Measurements from ENCODE around the gene PMP22.
A peak's percentile ranks its signal among the peaks of the same experiment; 100 is the strongest.
"Not testable (repeated sequence)": the region's sequence is repeated elsewhere in the genome, so short reads cannot be mapped to it uniquely, and the experiment has no call there.

The PMP22 gene

DNA sequence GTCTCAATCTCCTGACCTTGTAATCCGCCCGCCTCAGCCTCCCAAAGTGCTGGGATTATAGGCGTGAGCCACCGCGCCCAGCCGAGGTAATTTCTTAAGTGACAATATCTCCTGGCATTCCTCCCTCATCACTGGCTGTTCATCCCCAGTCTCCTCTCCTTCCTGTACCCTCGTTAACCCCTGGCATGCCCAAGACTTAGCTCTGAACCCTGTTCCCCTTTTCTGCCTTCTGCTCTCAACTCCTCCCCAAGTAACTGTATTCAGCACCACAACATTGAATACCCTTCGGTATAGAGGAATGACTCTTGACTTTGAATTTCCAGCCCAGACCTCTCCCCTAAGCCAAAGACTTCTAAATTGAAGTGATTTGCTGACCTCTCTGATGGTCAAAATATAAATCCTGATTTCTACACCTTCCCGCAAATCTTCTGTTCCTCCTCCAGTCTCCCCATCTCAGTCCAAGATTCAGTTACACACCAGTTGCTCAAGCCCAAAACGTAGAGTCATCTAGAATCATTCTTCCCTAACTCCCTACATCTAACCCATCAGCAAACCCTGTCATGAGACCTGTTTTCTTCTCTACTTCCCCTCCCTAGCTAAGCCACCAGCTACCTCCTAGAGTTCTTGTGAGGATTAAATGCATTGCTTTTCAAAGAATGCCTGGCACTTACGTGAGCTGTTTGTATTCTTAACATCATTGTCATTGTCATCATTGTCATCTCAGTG lies 14.8 kb downstream of the PMP22 start:
- no peak for DNase-seq

DNA sequence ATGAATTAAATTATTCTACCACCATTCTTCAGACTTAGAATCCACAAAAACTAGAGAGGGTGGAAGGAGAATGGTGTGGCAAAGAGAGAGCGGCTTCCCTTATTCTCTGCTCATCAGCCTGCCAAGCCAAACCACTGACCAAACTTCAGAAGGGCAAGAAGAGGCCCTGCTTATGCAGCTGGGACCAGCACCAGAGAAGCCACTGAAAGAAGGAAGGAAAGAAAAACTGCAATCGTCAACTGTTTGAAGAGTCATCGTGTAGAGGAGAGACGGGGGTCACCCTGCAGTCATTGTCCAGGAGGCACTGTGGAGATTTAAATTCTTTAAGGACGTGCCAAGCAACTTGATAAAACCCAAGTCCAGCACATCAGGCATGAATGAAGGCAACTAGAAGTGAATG lies 15.6 kb downstream of the PMP22 start:
- DNase-seq, result no peak

DNA sequence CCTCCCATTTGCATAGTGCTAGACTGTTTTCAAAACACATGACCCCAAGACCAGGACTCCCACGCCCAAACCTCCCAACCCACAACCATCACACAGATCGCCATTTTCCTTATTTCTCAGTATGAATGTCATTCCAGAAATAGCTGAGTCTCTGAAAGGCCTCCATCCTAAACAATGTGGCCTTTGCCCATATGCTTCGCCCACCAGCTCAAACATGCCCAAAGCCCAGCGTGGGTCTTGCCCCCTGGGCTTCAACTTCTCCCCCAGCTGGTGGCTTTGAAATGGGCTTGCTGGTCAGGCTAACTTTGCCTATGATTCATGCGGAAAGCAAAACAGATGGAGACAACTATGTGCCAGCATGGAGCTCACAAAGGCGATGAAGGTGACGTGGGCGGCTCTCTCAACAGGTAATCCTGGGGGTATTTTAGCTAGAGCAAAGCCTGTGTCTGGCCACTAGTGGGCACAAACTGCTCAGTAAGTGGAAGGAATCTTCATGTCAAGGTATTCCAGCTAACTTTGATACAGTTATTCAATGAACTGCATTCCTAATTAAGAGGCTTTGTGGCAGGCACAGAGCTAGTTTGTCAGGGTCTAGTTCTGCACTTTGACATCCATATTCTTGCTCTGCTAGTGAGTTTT lies 17.1 kb downstream of the PMP22 start:
- DNase-seq, result no peak

GRCh38 chr17:15245054-15245453 lies 20.1 kb downstream of the PMP22 start:
- no peak for DNase-seq

GRCh38 chr17:15240644-15241043 lies 24.5 kb downstream of the PMP22 start:
- no peak for DNase-seq

- no peak for DNase-seq
Observed at GRCh38 chr17:15239491-15239890, 25.6 kb downstream of the PMP22 start.

DNA sequence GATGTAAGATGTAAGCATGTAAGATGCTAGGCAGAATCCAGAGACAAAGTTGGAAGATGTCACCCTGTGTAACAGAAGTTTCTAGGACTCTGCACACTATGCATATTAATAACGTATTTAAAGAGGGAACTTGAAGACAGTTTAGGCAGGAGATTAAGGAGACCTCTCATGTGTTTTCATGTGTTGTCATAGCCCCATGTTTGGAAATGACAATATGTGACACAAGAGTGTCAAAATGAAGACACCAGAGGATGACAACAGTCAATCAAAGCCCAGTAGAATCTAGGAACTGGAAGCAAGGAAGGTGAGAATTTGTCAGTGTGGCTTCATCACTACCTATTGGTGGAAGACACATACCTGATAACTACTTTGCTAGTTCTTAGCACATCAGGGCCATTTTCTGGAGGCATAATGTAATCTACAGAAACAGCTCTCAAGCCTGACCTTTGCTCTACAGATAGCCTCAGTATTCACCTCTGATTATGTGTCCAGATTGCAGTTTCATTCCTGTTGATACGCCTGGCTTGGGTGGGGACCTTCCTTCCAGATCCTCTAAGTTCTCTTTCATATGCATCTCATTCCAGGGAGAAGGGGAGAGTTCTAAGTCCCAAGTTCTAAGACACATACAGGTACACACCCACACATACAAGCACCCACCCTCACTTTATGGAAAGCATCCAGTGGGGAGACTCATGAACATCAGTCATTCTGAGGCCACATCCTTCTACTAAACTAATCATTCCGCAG lies 26.3 kb downstream of the PMP22 start:
- no peak for DNase-seq

DNA sequence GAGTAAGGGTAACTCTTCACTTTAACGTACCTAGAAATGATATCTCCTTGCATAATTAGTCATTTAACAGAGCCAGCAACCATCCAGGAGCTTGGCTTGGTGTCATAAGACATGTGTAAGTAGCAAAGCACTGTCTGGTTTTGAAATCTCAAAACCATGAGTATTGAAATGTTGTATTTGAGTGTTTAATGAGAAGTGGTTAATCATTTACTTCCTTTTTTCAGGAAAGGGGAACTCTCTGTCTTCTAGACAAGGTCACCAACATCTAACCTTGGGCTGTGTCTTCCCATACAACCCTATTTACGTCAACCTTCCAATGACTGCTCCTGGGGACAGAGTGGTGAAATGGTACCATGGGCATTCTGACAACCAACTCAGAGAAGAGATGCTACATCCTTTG lies 27.1 kb downstream of the PMP22 start:
- DNase-seq, result no peak

- no peak for DNase-seq
Observed at GRCh38 chr17:15237106-15237425, 28.1 kb downstream of the PMP22 start.

- no peak for DNase-seq
Observed at GRCh38 chr17:15236281-15237105, 28.6 kb downstream of the PMP22 start.

- no peak for DNase-seq
Observed at GRCh38 chr17:15233971-15234370, 31.2 kb downstream of the PMP22 start.

- DNase-seq, result peak; percentile 30
Observed at GRCh38 chr17:15233022-15233805, 31.9 kb downstream of the PMP22 start.

GRCh38 chr17:15232517-15232915 lies 32.6 kb downstream of the PMP22 start:
- DNase-seq, result no peak

DNA sequence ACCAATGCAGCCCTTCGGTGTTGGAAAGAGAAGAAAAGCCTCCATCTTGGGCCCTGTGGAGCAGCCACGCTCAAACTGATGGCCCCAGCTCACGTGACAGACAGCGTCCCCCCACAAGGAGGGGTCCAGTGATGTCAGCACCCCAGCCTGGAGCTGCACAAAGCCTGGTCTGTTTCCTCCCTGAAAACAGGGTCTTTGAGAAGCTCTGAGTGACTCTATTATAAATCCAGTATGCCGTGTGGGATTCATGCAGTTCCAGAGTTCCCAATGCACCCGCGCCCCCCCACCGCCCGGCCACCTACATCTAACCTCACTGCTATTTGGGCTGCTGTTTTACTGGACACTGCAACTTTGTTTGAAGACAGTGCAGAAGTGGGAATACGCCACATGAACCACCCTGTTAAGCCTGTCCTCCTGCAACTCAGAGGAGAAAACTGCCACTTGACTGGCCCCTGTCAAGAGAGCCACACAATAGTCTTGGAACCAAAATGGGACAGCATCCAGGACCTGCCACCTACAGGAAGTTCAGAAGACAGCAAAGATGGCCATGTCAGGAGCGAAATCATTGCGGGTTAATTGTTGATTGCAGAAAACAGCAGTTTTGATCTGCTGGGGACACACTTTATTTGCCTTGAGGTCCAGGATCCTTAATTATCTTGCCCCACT lies 33.1 kb downstream of the PMP22 start:
- no peak for DNase-seq

- DNase-seq, result no peak
Observed at GRCh38 chr17:15230866-15231265, 34.3 kb downstream of the PMP22 start.

DNA sequence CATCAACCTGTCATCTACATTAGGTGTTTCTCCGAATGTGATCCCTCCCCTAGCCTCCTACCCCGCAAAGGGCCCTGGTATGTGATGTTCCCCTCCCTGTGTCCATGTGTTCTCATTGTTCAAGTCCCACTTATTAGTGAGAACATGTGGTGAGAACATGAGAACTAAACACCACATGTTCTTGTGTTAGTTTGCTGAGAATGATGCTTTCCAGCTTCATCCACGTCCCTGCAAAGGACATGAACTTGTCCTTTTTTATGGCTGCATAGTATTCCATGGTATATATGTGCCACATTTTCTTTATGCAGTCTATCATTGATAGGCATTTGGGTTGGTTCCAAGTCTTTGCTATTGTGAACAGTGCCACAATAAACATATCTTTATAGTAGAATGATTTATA lies 43.3 kb downstream of the PMP22 start:
- DNase-seq, result not testable (repeated sequence)

DNA sequence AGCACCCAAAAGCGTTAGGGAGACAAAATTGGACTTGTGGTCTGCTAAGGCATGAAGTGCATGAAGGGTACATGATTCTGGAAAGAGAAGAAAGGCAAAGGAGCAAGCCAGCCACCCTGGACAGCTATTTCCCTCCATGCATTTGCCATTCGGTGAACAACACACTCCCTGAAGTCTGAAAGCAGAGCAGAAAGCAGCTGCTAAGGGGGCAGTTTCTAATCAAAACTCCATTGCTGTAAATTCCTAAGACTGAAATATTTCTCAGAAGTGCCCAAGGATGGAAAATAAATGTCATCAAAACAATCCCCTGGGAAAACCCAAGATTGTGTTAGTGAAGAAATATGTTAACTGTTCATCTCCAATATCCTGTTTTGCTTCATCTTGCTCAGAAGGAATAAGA lies 44.3 kb downstream of the PMP22 start:
- no peak for DNase-seq

GRCh38 chr17:15216481-15216880 lies 48.6 kb downstream of the PMP22 start:
- no peak for DNase-seq

DNA sequence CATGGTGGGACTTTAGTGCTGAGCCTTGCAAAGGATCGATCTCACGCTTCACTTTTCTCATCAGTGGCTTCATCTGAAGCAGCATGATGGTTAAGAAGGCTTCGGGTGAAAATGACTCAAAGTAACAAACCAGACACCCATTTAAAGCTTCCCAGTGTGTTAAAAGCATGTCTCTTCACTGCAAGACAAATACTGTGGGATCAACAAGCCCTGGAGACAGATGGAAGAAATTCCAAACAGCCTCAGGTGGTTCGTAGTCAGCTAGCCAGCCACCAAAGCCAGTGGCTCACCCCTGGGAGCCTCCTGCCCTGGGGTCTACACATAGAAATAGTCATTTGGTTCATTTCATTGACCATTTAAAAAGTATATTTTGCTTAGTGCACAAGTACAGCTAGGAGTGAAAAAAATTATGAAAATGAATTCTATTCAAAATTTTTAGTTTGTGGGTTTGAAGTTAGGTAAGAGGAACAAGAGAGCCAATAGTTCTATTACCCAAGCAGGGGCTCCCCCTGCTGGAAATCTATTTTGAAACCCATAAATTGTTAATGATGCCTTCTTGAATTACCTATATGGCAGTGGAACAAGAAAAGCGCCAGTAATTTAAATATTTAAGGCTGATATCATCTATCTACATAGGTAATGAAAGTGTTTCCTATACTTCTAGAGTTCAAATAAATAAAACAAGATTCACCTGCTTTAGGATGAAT lies 51.6 kb downstream of the PMP22 start:
- DNase-seq, result no peak

- no peak for DNase-seq
Observed at GRCh38 chr17:15210247-15210646, 54.9 kb downstream of the PMP22 start.

- DNase-seq, result not testable (repeated sequence)
Observed at GRCh38 chr17:15203062-15203461, 62.1 kb downstream of the PMP22 start.

All from activated CD4-positive, alpha-beta T cell treated with anti-CD3 and anti-CD28 coated beads for 48 hours (primary cell).